ENCODE data around the gene CRACR2A.

- TF ChIP-seq, protein P1, sequence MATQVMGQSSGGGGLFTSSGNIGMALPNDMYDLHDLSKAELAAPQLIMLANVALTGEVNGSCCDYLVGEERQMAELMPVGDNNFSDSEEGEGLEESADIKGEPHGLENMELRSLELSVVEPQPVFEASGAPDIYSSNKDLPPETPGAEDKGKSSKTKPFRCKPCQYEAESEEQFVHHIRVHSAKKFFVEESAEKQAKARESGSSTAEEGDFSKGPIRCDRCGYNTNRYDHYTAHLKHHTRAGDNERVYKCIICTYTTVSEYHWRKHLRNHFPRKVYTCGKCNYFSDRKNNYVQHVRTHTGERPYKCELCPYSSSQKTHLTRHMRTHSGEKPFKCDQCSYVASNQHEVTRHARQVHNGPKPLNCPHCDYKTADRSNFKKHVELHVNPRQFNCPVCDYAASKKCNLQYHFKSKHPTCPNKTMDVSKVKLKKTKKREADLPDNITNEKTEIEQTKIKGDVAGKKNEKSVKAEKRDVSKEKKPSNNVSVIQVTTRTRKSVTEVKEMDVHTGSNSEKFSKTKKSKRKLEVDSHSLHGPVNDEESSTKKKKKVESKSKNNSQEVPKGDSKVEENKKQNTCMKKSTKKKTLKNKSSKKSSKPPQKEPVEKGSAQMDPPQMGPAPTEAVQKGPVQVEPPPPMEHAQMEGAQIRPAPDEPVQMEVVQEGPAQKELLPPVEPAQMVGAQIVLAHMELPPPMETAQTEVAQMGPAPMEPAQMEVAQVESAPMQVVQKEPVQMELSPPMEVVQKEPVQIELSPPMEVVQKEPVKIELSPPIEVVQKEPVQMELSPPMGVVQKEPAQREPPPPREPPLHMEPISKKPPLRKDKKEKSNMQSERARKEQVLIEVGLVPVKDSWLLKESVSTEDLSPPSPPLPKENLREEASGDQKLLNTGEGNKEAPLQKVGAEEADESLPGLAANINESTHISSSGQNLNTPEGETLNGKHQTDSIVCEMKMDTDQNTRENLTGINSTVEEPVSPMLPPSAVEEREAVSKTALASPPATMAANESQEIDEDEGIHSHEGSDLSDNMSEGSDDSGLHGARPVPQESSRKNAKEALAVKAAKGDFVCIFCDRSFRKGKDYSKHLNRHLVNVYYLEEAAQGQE (IDR thresholded peaks at IDR 0.05; ENCODE audit: insufficient replicate concordance, low read depth): no peak
- TF ChIP-seq POLR2AphosphoS5 (IDR thresholded peaks at IDR 0.05; ENCODE audit: low read depth): no peak
Measured at GRCh38 chr12:3651585-3652424, 101.1 kb downstream of the CRACR2A start.
